Astrocyte (in vitro differentiated cells and primary cell): Measurements from ENCODE around the gene PPP1R37. TPM values are rescaled to one million over a fixed set of nuclear protein-coding genes. Genes with fewer than 3 reads are reported as not detected.

ENCODE experiments used
- DNase-seq: peaks from one replicate; pipeline ENCODE4 v3.0.0-alpha.2; 2010; ENCODE audit warnings: low read depth
- FAIRE-seq: peaks from 2 replicates; lab custom pipeline; 2011; peaks lifted over from hg19 to GRCh38; lab: Jason Lieb, UNC
- H2AFZ ChIP-seq: 2 replicates; pipeline ENCODE4 v1.6.0; 2012; ENCODE audit warnings: low read depth, low read length, inconsistent platforms
- H3K27ac ChIP-seq: 2 replicates; pipeline ENCODE4 v1.5.1; 2011; ENCODE audit warnings: low read depth, low read length, inconsistent platforms
- H3K27me3 ChIP-seq: 2 replicates; pipeline ENCODE4 v1.6.0; 2011; ENCODE audit warnings: low read length, inconsistent platforms; ENCODE audit not compliant: insufficient read depth
- H3K36me3 ChIP-seq: 2 replicates; pipeline ENCODE4 v1.5.1; 2011; ENCODE audit warnings: low read length, inconsistent platforms; ENCODE audit not compliant: insufficient read depth
- H3K4me1 ChIP-seq: 2 replicates; pipeline ENCODE4 v1.5.1; 2011; ENCODE audit warnings: low read length, inconsistent platforms; ENCODE audit not compliant: insufficient read depth
- H3K4me2 ChIP-seq: 2 replicates; pipeline ENCODE4 v1.6.0; 2012; ENCODE audit warnings: low read length, inconsistent platforms
- H3K4me3 ChIP-seq: 2 replicates; pipeline ENCODE4 v1.5.1; 2011; ENCODE audit warnings: low read depth, mild to moderate bottlenecking, low read length, inconsistent platforms; ENCODE audit not compliant: insufficient read depth
- H3K79me2 ChIP-seq: 2 replicates; pipeline ENCODE4 v1.6.0; 2012; ENCODE audit warnings: mild to moderate bottlenecking, low read length, inconsistent platforms; ENCODE audit not compliant: insufficient read depth
- H3K9ac ChIP-seq: 2 replicates; pipeline ENCODE4 v1.6.0; 2012; ENCODE audit warnings: mild to moderate bottlenecking, low read length, inconsistent platforms
- H3K9me3 ChIP-seq: 2 replicates; pipeline ENCODE4 v1.5.1; 2012; ENCODE audit warnings: low read depth, mild to moderate bottlenecking, low read length, inconsistent platforms; ENCODE audit not compliant: insufficient read depth
- H4K20me1 ChIP-seq: 2 replicates; pipeline ENCODE4 v1.6.0; 2012; ENCODE audit warnings: low read length, inconsistent platforms; ENCODE audit not compliant: insufficient read depth
- H3K27ac Mint-ChIP-seq: one replicate; pipeline ENCODE4 v1.8.0; 2021; ENCODE audit warnings: mild to moderate bottlenecking, mixed read lengths; ENCODE audit not compliant: unreplicated experiment
- H3K27me3 Mint-ChIP-seq: one replicate; pipeline ENCODE4 v1.8.0; 2021; ENCODE audit warnings: low read depth, mixed read lengths; ENCODE audit not compliant: unreplicated experiment
- H3K36me3 Mint-ChIP-seq: one replicate; pipeline ENCODE4 v1.8.0; 2021; ENCODE audit warnings: low read depth, mixed read lengths; ENCODE audit not compliant: unreplicated experiment
- H3K4me1 Mint-ChIP-seq: one replicate; pipeline ENCODE4 v1.8.0; 2021; ENCODE audit warnings: low read depth, mixed read lengths; ENCODE audit not compliant: unreplicated experiment
- H3K4me3 Mint-ChIP-seq: one replicate; pipeline ENCODE4 v1.8.0; 2021; ENCODE audit warnings: mild to moderate bottlenecking, moderate library complexity, mixed read lengths; ENCODE audit not compliant: unreplicated experiment
- H3K9me3 Mint-ChIP-seq: one replicate; pipeline ENCODE4 v1.8.0; 2021; ENCODE audit warnings: mild to moderate bottlenecking, mixed read lengths; ENCODE audit not compliant: unreplicated experiment
- EZH2 ChIP-seq: IDR thresholded peaks from 2 replicates; pipeline ENCODE4 v1.6.1; 2012; ENCODE audit warnings: mild to moderate bottlenecking, low read length, inconsistent platforms; ENCODE audit not compliant: insufficient read depth
- total RNA-seq: library from RNA; stranded (reverse); gene quantifications from 2 replicates; pipeline ENCODE4 v1.2.1, GENCODE V29; 2021
- TF ChIP-seq, protein P1 (sequence below): IDR thresholded peaks from 2 replicates; pipeline ENCODE4 v1.5.1; 2011; ENCODE audit warnings: low read depth, mild to moderate bottlenecking, inconsistent platforms, low read length, moderate library complexity; ENCODE audit not compliant: insufficient read depth

The PPP1R37 gene
- total RNA-seq, 1 donor from 2014 or later: 29.1 TPM

DNA sequence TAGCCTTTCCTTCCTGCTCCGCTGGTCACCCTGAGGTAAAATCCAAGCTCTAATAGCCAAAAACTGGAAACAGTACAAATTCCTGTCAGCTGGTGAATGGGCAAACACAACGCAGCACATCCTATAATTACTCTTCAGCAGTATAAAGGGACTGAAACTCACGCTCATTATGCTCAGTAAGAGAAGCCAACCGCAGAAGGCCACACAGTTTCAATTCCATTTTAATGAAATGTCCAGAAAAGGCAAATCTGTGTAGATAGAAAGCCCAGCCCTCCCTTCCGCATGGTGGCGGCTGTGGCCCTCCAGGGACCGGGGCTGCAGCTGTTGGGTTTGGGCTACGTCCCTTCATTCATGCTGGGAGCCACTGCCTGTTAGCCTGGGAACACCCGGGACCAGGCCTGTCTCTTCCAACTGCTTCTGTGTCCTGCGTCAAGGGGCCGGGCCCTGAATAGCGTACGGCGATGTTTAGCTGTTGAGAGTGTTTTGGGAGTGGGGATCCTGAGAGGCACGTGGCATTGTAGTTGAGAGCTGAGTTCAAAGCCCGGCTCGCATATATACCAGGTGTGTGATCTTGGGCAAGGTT is 44.3 kb downstream of the PPP1R37 start:
- Histone ChIP-seq H3K4me2 (no peak overlapping the region), H3K79me2 (peaks cover 54% of the 10 kb centered on the region)
- no peak for FAIRE-seq

DNA sequence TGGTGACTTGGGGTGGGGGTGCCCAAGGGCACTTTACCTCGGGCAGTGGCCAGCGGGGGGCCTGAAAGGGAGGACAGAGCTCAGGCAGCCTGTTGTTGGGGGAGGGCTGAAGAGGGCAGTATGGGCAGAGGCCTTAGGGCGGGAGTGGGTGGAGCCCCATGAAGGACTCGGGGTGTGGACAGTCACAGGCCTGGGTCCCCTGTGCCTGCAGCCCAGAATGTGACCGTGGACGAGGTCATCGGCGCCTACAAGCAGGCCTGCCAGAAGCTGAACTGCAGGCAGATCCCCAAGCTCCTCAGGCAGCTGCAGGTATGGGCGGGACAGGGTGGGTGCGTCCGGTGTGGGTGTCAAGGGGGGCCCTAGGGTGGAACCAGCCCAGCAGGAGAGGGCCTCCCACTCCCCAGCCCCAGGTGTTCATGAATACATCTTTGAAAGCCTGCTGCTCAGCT is 45.3 kb downstream of the PPP1R37 start:
- H3K4me2 ChIP-seq: no peak overlapping the region
- H3K27ac ChIP-seq: no peak overlapping the region
- no peaks in the 10 kb centered on the region for H3K27me3 Mint-ChIP-seq
- H4K20me1 ChIP-seq: peaks cover 63% of the 10 kb centered on the region
- no peaks in the 10 kb centered on the region for H3K9me3 ChIP-seq
- H3K4me3 ChIP-seq: no peak overlapping the region
- no peak overlapping the region for H3K9ac ChIP-seq
- FAIRE-seq: no peak
- peaks cover 10% of the 10 kb centered on the region for H3K36me3 Mint-ChIP-seq
- peaks cover 17% of the 10 kb centered on the region for H3K4me1 Mint-ChIP-seq
- peaks cover 3% of the 10 kb centered on the region for H3K36me3 ChIP-seq
- no peak for DNase-seq
- H3K79me2 ChIP-seq: peaks cover 45% of the 10 kb centered on the region
- no peak overlapping the region for H2AFZ ChIP-seq
- H3K4me3 Mint-ChIP-seq: no peak overlapping the region
- no peak overlapping the region for H3K27ac Mint-ChIP-seq
- TF ChIP-seq, protein P1, sequence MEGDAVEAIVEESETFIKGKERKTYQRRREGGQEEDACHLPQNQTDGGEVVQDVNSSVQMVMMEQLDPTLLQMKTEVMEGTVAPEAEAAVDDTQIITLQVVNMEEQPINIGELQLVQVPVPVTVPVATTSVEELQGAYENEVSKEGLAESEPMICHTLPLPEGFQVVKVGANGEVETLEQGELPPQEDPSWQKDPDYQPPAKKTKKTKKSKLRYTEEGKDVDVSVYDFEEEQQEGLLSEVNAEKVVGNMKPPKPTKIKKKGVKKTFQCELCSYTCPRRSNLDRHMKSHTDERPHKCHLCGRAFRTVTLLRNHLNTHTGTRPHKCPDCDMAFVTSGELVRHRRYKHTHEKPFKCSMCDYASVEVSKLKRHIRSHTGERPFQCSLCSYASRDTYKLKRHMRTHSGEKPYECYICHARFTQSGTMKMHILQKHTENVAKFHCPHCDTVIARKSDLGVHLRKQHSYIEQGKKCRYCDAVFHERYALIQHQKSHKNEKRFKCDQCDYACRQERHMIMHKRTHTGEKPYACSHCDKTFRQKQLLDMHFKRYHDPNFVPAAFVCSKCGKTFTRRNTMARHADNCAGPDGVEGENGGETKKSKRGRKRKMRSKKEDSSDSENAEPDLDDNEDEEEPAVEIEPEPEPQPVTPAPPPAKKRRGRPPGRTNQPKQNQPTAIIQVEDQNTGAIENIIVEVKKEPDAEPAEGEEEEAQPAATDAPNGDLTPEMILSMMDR: no peak
- no peak for TF ChIP-seq EZH2
- H3K9me3 Mint-ChIP-seq: no peaks in the 10 kb centered on the region
- no peaks in the 10 kb centered on the region for H3K27me3 ChIP-seq
- H3K4me1 ChIP-seq: no peaks in the 10 kb centered on the region

More for the DNA sequence above, 44.3 kb downstream of the PPP1R37 start:
- Mint-ChIP-seq H3K9me3 (no peaks in the 10 kb centered on the region), H3K27ac (no peak overlapping the region), H3K36me3 (peaks cover 6% of the 10 kb centered on the region), H3K27me3 (no peaks in the 10 kb centered on the region), H3K4me1 (peaks cover 17% of the 10 kb centered on the region), H3K4me3 (no peak overlapping the region)
- TF ChIP-seq, protein P1: no peak
- TF ChIP-seq EZH2: no peak
- DNase-seq: peak; percentile 25
- Histone ChIP-seq H3K4me1 (no peaks in the 10 kb centered on the region), H3K27ac (no peak overlapping the region), H3K9ac (no peak overlapping the region), H3K4me3 (no peak overlapping the region), H2AFZ (no peak overlapping the region), H3K9me3 (no peaks in the 10 kb centered on the region), H3K27me3 (no peaks in the 10 kb centered on the region), H4K20me1 (peaks cover 66% of the 10 kb centered on the region), H3K36me3 (peaks cover under 1% of the 10 kb centered on the region)

DNA sequence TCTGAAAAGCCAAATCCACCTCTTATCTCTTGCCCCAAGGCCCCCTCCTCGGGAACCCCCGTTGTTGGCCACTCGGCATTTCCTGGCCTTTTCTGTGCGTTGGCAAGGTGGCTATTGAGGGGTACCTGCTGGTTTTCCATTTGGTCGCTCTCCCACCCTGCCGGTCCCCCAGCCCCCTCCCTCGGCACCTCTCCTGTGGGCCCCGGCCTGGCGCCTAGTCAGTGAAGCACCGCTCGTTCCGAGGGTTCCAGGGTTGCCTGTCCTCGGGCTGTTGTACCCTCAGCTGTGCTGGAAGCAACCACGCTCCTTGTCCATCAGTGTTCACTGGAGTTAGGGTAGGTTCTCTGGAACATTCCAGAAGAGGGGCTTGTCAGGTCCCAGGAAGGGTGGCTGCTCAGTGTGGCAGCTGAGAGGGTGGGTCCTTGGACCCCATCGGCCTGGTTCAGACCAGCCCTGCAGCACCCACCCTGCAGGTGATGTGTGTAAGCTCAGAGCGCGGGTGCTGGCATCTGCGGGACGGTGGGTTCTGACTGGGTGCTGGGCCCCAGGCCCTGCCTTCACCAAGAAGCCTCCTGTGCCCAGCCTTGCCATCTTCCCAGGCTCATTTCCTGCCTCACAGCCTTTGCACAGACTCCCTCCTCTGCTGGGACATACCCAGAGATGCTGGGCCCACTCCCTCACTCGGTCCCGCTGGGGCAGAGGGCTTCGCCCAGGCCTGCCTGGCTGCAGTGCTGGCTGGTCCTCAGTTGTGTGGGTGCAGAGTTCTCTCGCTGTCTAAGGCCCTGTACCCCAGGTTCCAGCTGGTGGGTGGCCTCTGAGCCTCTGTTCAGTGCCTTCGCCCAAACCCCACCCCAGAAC is 46.5 kb downstream of the PPP1R37 start:
- no peaks in the 10 kb centered on the region for H3K9me3 Mint-ChIP-seq
- Histone ChIP-seq H2AFZ (no peak overlapping the region), H3K27ac (no peak overlapping the region), H4K20me1 (peaks cover 53% of the 10 kb centered on the region), H3K4me3 (no peak overlapping the region), H3K27me3 (no peaks in the 10 kb centered on the region), H3K4me1 (no peaks in the 10 kb centered on the region), H3K9ac (no peak overlapping the region), H3K36me3 (peaks cover 3% of the 10 kb centered on the region), H3K4me2 (no peak overlapping the region), H3K79me2 (peaks cover 36% of the 10 kb centered on the region), H3K9me3 (no peaks in the 10 kb centered on the region)
- TF ChIP-seq, protein P1: no peak
- TF ChIP-seq EZH2: no peak
- H3K27ac Mint-ChIP-seq: no peak overlapping the region
- no peak for FAIRE-seq
- peaks cover 4% of the 10 kb centered on the region for H3K36me3 Mint-ChIP-seq
- DNase-seq: no peak
- no peak overlapping the region for H3K4me3 Mint-ChIP-seq
- H3K4me1 Mint-ChIP-seq: peaks cover 17% of the 10 kb centered on the region
- no peaks in the 10 kb centered on the region for H3K27me3 Mint-ChIP-seq
